Fibroblast of lung (primary cell): ENCODE results near the gene PRODH. TPM values are rescaled to one million over a fixed set of nuclear protein-coding genes. Genes with fewer than 3 reads are reported as not detected.

Source experiments
- DNase-seq, 2 donors: peaks; one replicate each; pipeline versions ENCODE4 v3.0.0 to v3.0.0-alpha.2; 2010; ENCODE audit warnings: low read depth in 2 of 2
- H2AFZ ChIP-seq: 2 replicates; pipeline ENCODE4 v1.5.1; 2012; ENCODE audit warnings: low read length, control low read depth, inconsistent platforms
- H3K27ac ChIP-seq: 2 replicates; pipeline ENCODE4 v1.5.1; 2011; ENCODE audit warnings: low read length, control low read depth; ENCODE audit not compliant: insufficient read depth
- H3K27me3 ChIP-seq: 2 replicates; pipeline ENCODE4 v1.5.1; 2011; ENCODE audit warnings: mild to moderate bottlenecking, low read length; ENCODE audit not compliant: control insufficient read depth, insufficient read depth
- H3K36me3 ChIP-seq: 2 replicates; pipeline ENCODE4 v1.5.1; 2011; ENCODE audit warnings: low read length; ENCODE audit not compliant: control insufficient read depth, insufficient read depth
- H3K4me1 ChIP-seq: 2 replicates; pipeline ENCODE4 v1.5.1; 2011; ENCODE audit warnings: low read length; ENCODE audit not compliant: control insufficient read depth, insufficient read depth; ENCODE audit errors: extremely low read depth
- H3K4me2 ChIP-seq: 2 replicates; pipeline ENCODE4 v1.5.1; 2011; ENCODE audit warnings: low read length, control low read depth; ENCODE audit not compliant: insufficient read depth; ENCODE audit errors: extremely low read depth
- H3K4me3 ChIP-seq, 4 experiments: fragments of 200-600 bp in 1 of 4; sonication (generic) in 1 of 4; replicated peaks in 1 of 4; 2 replicates each; pipeline ENCODE4 v1.5.1; 2011 to 2016; ENCODE audit warnings: low read length in 4 of 4, low read depth in 3 of 4, mild to moderate bottlenecking in 3 of 4, control low read depth in 2 of 4, inconsistent platforms in 1 of 4, mixed read lengths in 1 of 4; ENCODE audit not compliant: insufficient read depth in 1 of 4; ENCODE audit errors: control extremely low read depth in 1 of 4
- H3K79me2 ChIP-seq: 2 replicates; pipeline ENCODE4 v1.5.1; 2012; ENCODE audit warnings: mild to moderate bottlenecking, low read length, inconsistent platforms; ENCODE audit not compliant: control insufficient read depth, insufficient read depth
- H3K9ac ChIP-seq: 2 replicates; pipeline ENCODE4 v1.5.1; 2011; ENCODE audit warnings: mild to moderate bottlenecking, low read length, control low read depth; ENCODE audit not compliant: insufficient read depth
- H3K9me3 ChIP-seq: 2 replicates; pipeline ENCODE4 v1.5.1; 2012; ENCODE audit warnings: low read depth, low read length; ENCODE audit not compliant: control insufficient read depth, insufficient read depth
- H4K20me1 ChIP-seq: 2 replicates; pipeline ENCODE4 v1.5.1; 2011; ENCODE audit warnings: low read length; ENCODE audit not compliant: control insufficient read depth, insufficient read depth; ENCODE audit errors: extremely low read depth
- EZH2 ChIP-seq: IDR thresholded peaks from 2 replicates; pipeline ENCODE4 v1.5.1; 2012; ENCODE audit warnings: low read length, control low read depth, mild to moderate bottlenecking; ENCODE audit errors: missing control alignments
- polyA plus RNA-seq, 2 donors: library from polyadenylated mRNA; depleted of rRNA in 1 of 2; stranded (reverse) in 1 of 2; unstranded in 1 of 2; fragments of >200 nt; gene quantifications; 2 replicates each; pipeline ENCODE4 v1.2.1, GENCODE V29; 2011 to 2012; ENCODE audit warnings: missing spikeins in 1 of 2
- total RNA-seq: library from RNA; depleted of rRNA; stranded (reverse); fragments of >200 nt; gene quantifications from 2 replicates; pipeline ENCODE4 v1.2.1, GENCODE V29; 2014
- TF ChIP-seq, protein P1 (sequence below), 2 donors: IDR thresholded peaks in 1 of 2; conservative IDR thresholded peaks in 1 of 2; 1 replicate in 1 of 2; 2 replicates in 1 of 2; pipeline ENCODE4 v1.5.1; 2011 to 2012; ENCODE audit warnings: low read length in 2 of 2, control low read depth in 1 of 2, inconsistent platforms in 1 of 2, low read depth in 1 of 2, mild to moderate bottlenecking in 1 of 2

PRODH gene
- total and polyA plus RNA-seq, 2 donors (not counting 1 experiment from before 2014, with no cell fraction given): 0.06 TPM; not detected in 1

DNA sequence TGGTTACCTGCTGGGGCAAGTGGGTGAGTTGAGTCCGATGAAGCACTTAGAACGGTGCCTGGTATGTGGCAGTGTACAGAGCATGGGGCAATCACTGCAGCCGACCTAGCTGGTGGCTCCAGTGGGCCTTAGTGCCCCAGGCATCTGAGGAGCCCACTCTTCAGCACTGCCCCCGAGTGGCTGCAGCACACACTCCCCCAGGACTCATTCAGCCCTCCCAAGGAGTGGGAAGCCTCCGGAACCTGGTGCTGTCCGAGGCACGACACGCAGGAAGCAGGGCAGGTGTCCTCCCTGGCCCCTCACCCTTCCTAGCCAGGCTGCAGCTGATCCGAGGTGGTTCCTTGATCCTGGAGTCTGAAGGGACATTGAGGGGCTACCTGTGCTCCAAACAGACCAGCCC lies 42.4 kb upstream of the PRODH start:
- Histone ChIP-seq H3K27me3 (no peaks in the 10 kb centered on the region), H3K4me2 (no peak overlapping the region), H3K4me1 (no peaks in the 10 kb centered on the region), H3K27ac (no peak overlapping the region), H4K20me1 (no peaks in the 10 kb centered on the region), H3K36me3 (no peaks in the 10 kb centered on the region), H3K4me3 (no peak overlapping the region), H3K9me3 (no peaks in the 10 kb centered on the region), H3K9ac (no peak overlapping the region), H3K79me2 (no peaks in the 10 kb centered on the region), H2AFZ (no peak overlapping the region)
- DNase-seq: no peak
- TF ChIP-seq, protein P1, sequence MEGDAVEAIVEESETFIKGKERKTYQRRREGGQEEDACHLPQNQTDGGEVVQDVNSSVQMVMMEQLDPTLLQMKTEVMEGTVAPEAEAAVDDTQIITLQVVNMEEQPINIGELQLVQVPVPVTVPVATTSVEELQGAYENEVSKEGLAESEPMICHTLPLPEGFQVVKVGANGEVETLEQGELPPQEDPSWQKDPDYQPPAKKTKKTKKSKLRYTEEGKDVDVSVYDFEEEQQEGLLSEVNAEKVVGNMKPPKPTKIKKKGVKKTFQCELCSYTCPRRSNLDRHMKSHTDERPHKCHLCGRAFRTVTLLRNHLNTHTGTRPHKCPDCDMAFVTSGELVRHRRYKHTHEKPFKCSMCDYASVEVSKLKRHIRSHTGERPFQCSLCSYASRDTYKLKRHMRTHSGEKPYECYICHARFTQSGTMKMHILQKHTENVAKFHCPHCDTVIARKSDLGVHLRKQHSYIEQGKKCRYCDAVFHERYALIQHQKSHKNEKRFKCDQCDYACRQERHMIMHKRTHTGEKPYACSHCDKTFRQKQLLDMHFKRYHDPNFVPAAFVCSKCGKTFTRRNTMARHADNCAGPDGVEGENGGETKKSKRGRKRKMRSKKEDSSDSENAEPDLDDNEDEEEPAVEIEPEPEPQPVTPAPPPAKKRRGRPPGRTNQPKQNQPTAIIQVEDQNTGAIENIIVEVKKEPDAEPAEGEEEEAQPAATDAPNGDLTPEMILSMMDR (conservative IDR thresholded peaks at IDR 0.05 in 1 of 2, IDR thresholded peaks at IDR 0.05 in 1 of 2; ENCODE audit: low read depth in 1 of 2, low read length in 2 of 2): no peak

DNA sequence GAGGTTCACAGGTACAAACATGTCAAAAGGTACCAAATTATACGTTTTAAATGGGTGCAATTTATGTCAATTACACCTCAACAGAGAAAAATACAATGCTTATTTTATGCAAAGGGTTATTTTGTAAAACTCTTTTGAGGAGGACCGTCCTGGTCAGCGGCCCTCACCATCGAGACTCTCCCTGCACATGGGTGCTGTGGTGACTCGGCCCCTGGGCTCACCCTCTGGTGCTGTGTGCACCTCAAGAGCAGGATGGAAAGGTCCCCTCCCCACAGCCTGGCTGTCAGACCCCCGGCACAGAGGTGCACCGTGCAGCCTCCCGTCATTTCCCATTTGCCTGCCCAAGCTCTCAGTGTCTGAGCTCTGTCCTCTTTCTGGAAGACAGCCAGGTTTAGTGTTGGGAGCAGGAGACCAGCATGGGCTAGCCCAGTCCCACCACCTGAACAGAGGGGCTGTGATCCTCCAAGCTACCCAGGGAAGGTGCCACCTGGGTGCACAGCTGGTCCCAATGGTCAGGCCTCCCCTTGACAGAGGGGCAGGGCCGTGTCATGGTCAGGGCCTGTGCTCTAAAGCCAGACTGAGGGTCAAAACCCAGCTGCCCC lies 41.8 kb upstream of the PRODH start:
- no peaks in the 10 kb centered on the region for H4K20me1 ChIP-seq
- no peak overlapping the region for H3K27ac ChIP-seq
- no peaks in the 10 kb centered on the region for H3K27me3 ChIP-seq
- no peak for DNase-seq
- H2AFZ ChIP-seq: no peak overlapping the region
- no peaks in the 10 kb centered on the region for H3K4me1 ChIP-seq
- H3K4me2 ChIP-seq: no peak overlapping the region
- no peak overlapping the region for H3K4me3 ChIP-seq
- no peaks in the 10 kb centered on the region for H3K36me3 ChIP-seq
- H3K9ac ChIP-seq: no peak overlapping the region
- H3K9me3 ChIP-seq: no peaks in the 10 kb centered on the region
- H3K79me2 ChIP-seq: no peaks in the 10 kb centered on the region
- TF ChIP-seq, protein P1 (conservative IDR thresholded peaks at IDR 0.05 in 1 of 2, IDR thresholded peaks at IDR 0.05 in 1 of 2; ENCODE audit: low read depth in 1 of 2, low read length in 2 of 2): no peak
- TF ChIP-seq EZH2: no peak

DNA sequence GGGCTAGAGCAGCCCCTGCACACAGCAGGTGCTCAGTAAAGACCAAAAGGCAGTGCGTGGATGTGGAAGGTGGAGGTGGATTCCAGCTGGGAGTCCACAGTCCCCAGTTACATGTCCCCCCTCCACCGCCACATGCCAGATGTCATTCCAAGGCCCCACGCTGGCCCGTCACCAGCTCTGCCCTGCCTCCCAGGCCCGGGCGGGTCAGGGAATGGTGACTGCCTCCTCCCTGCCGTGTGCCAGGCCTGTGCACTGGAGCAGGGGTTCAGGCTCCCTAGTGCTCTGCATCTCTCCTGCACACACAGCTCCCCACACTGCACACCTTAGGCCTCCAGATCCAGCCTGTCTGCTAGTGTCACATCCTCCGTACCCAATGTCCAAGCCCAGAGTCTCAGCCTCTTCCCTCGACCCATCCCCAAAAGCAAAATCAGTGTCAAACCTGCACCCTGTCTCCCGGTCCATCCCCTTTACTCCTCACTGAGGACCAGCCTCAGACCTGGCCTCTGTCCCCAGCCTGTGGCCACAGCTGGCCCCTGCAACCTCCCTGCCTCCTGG lies 40.2 kb upstream of the PRODH start:
- no peaks in the 10 kb centered on the region for H3K4me1 ChIP-seq
- no peaks in the 10 kb centered on the region for H3K79me2 ChIP-seq
- H3K27me3 ChIP-seq: no peaks in the 10 kb centered on the region
- H3K27ac ChIP-seq: no peak overlapping the region
- TF ChIP-seq, protein P1 (conservative IDR thresholded peaks at IDR 0.05 in 1 of 2, IDR thresholded peaks at IDR 0.05 in 1 of 2; ENCODE audit: low read depth in 1 of 2, low read length in 2 of 2): no peak
- TF ChIP-seq EZH2: no peak
- no peak for DNase-seq
- H3K4me2 ChIP-seq: no peak overlapping the region
- H2AFZ ChIP-seq: no peak overlapping the region
- no peaks in the 10 kb centered on the region for H3K36me3 ChIP-seq
- no peaks in the 10 kb centered on the region for H4K20me1 ChIP-seq
- no peak overlapping the region for H3K4me3 ChIP-seq
- H3K9ac ChIP-seq: no peak overlapping the region
- H3K9me3 ChIP-seq: no peaks in the 10 kb centered on the region
